ENCODE measurements around the gene RNF13. TPM values are rescaled to one million over a fixed set of nuclear protein-coding genes. Genes with fewer than 3 reads are reported as not detected.

RNF13 gene
- total RNA-seq, 1 experiment from 2014 or later = 76.9 TPM

DNA sequence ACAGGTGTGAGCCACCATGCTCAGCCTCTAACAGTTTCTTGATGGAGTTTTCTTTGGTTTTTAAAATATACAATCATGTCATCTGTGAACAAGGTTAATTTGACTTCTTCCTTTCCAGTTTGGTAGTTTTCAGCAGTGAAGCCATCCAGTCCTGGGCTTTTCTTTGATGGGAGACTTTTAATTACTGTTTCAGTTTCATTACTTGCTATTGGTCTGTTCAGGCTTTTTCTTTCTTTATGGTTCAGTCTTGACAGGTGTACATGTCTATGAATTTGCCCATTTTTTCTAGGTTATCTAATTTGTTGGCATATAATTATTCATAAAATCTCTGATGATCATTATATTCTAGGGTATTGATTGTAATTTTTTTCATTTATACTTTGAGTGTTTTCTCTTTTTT, 120.8 kb downstream of the RNF13 start:
- no peaks in the 10 kb centered on the region for H3K27me3 ChIP-seq (ENCODE audit: control insufficient read depth, insufficient read depth, low read length)
- no peaks in the 10 kb centered on the region for H3K36me3 ChIP-seq (ENCODE audit: control insufficient read depth, insufficient read depth, low read length)
- DNase-seq (ENCODE audit: low read depth, low spot score) (no peak), ATAC-seq (no peak)
- intact Hi-C loops (cut with micrococcal nuclease; ENCODE audit: unreplicated experiment) (no loop called here), in situ Hi-C loops (cut with HindIII; ENCODE audit: low pct_unique_long_range_greater_than_20kb, low sequenced_read_pairs) (no loop called here)
- H3K4me1 ChIP-seq (ENCODE audit: control insufficient read depth, insufficient read depth, low read length) = peaks cover 5% of the 10 kb centered on the region; the same call in 1 of the 2 replicates
- H3K4me3 ChIP-seq (ENCODE audit: low read depth in 2 of 2, low read length in 2 of 2) = no peak overlapping the region
- TF ChIP-seq, protein P1, sequence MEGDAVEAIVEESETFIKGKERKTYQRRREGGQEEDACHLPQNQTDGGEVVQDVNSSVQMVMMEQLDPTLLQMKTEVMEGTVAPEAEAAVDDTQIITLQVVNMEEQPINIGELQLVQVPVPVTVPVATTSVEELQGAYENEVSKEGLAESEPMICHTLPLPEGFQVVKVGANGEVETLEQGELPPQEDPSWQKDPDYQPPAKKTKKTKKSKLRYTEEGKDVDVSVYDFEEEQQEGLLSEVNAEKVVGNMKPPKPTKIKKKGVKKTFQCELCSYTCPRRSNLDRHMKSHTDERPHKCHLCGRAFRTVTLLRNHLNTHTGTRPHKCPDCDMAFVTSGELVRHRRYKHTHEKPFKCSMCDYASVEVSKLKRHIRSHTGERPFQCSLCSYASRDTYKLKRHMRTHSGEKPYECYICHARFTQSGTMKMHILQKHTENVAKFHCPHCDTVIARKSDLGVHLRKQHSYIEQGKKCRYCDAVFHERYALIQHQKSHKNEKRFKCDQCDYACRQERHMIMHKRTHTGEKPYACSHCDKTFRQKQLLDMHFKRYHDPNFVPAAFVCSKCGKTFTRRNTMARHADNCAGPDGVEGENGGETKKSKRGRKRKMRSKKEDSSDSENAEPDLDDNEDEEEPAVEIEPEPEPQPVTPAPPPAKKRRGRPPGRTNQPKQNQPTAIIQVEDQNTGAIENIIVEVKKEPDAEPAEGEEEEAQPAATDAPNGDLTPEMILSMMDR (IDR thresholded peaks at IDR 0.05) = no peak
- TF ChIP-seq SIN3A (IDR thresholded peaks at IDR 0.05; ENCODE audit: borderline replicate concordance, insufficient read depth, low read depth, low read length) = no peak
- TF ChIP-seq, protein P2, sequence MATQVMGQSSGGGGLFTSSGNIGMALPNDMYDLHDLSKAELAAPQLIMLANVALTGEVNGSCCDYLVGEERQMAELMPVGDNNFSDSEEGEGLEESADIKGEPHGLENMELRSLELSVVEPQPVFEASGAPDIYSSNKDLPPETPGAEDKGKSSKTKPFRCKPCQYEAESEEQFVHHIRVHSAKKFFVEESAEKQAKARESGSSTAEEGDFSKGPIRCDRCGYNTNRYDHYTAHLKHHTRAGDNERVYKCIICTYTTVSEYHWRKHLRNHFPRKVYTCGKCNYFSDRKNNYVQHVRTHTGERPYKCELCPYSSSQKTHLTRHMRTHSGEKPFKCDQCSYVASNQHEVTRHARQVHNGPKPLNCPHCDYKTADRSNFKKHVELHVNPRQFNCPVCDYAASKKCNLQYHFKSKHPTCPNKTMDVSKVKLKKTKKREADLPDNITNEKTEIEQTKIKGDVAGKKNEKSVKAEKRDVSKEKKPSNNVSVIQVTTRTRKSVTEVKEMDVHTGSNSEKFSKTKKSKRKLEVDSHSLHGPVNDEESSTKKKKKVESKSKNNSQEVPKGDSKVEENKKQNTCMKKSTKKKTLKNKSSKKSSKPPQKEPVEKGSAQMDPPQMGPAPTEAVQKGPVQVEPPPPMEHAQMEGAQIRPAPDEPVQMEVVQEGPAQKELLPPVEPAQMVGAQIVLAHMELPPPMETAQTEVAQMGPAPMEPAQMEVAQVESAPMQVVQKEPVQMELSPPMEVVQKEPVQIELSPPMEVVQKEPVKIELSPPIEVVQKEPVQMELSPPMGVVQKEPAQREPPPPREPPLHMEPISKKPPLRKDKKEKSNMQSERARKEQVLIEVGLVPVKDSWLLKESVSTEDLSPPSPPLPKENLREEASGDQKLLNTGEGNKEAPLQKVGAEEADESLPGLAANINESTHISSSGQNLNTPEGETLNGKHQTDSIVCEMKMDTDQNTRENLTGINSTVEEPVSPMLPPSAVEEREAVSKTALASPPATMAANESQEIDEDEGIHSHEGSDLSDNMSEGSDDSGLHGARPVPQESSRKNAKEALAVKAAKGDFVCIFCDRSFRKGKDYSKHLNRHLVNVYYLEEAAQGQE (IDR thresholded peaks at IDR 0.05; ENCODE audit: insufficient read depth in 1 of 2, low read depth in 2 of 2, low read length in 1 of 2) = no peak
- TF ChIP-seq TCF7L2 (IDR thresholded peaks at IDR 0.05; ENCODE audit: low read depth, low read length) = no peak
- TF ChIP-seq POLR2AphosphoS5 (IDR thresholded peaks at IDR 0.05; ENCODE audit: low read depth, low read length) = no peak
- CTCF ChIA-PET = interaction anchor here (0.6 kb wide), 1 partner anchor 274 kb away, joined by 3 read pairs; no protein-coding TSS in a partner anchor
- POLR2A ChIA-PET = no interaction called here
- H3K9me3 ChIP-seq (ENCODE audit: control insufficient read depth, insufficient read depth, low read depth, low read length) = no peaks in the 10 kb centered on the region
- no TSS peak for BruUV-seq (replicated peaks)
- no peak overlapping the region for H3K27ac ChIP-seq (ENCODE audit: low read length)

DNA sequence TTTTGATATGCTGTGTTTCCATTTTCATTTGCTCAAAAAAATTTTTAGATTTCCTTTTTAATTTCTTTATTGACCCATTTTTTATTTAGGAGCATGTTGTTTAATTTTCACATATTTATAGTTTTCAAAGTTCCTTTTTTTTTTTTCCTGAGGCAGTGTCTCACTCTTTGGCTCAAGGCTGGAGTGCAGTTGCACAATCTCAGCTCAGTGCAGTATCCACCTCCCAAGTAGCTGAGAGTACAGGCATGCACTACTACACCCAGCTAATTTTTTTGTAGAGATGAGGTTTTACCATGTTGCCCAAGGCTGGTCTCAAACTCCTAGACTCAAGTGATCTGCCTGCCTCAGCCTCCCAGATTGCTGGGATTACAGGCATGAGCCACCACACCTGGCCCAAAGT, 121.5 kb downstream of the RNF13 start:
- no TSS peak for BruUV-seq (replicated peaks)
- Histone ChIP-seq H3K4me3 (ENCODE audit: low read depth in 2 of 2, low read length in 2 of 2) (no peak overlapping the region), H3K4me1 (ENCODE audit: control insufficient read depth, insufficient read depth, low read length) (peaks cover 5% of the 10 kb centered on the region; the same call in 1 of the 2 replicates), H3K27me3 (ENCODE audit: control insufficient read depth, insufficient read depth, low read length) (no peaks in the 10 kb centered on the region), H3K27ac (ENCODE audit: low read length) (no peak overlapping the region), H3K36me3 (ENCODE audit: control insufficient read depth, insufficient read depth, low read length) (no peaks in the 10 kb centered on the region), H3K9me3 (ENCODE audit: control insufficient read depth, insufficient read depth, low read depth, low read length) (no peaks in the 10 kb centered on the region)
- no peak for ATAC-seq
- TF ChIP-seq SIN3A (IDR thresholded peaks at IDR 0.05; ENCODE audit: borderline replicate concordance, insufficient read depth, low read depth, low read length) = no peak
- TF ChIP-seq POLR2AphosphoS5 (IDR thresholded peaks at IDR 0.05; ENCODE audit: low read depth, low read length) = no peak
- TF ChIP-seq, protein P2 (IDR thresholded peaks at IDR 0.05; ENCODE audit: insufficient read depth in 1 of 2, low read depth in 2 of 2, low read length in 1 of 2) = no peak
- TF ChIP-seq TCF7L2 (IDR thresholded peaks at IDR 0.05; ENCODE audit: low read depth, low read length) = no peak
- TF ChIP-seq, protein P1 (IDR thresholded peaks at IDR 0.05) = no peak
- in situ Hi-C loops (cut with HindIII; ENCODE audit: low pct_unique_long_range_greater_than_20kb, low sequenced_read_pairs) = no loop called here
- ChIA-PET CTCF (no interaction called here), POLR2A (interaction anchor here (0.6 kb wide), 1 partner anchor 382 kb away, joined by 3 read pairs; no protein-coding TSS in a partner anchor)
- no peak for DNase-seq (ENCODE audit: low read depth, low spot score)
- intact Hi-C loops (cut with micrococcal nuclease; ENCODE audit: unreplicated experiment) = no loop called here

Data from Panc1 (cell line).